ENCODE results near the gene ALLC.

ALLC gene

GRCh38 chr2:3729786-3730185 lies 71.8 kb downstream of the ALLC start:
- Histone ChIP-seq H2BK120ac (ENCODE audit: low read depth, low read length) (no peak overlapping the region), H3K23ac (ENCODE audit: low read length) (no peak overlapping the region), H2BK5ac (ENCODE audit: low read length) (no peak overlapping the region), H2BK15ac (replicated peaks; ENCODE audit: low read depth) (no peak overlapping the region), H3K56ac (ENCODE audit: low read length) (no peak overlapping the region), H4K8ac (ENCODE audit: low read depth, low read length) (no peak overlapping the region), H3K4me3 (ENCODE audit: low read length) (no peak overlapping the region), H3K4me2 (ENCODE audit: low read length) (no peak overlapping the region), H4K5ac (ENCODE audit: low read length) (no peak overlapping the region), H2AK5ac (ENCODE audit: low read length) (no peak overlapping the region), H3K79me1 (ENCODE audit: low read length) (no peaks in the 10 kb centered on the region), H3K9ac (ENCODE audit: low read length) (no peak overlapping the region), H3K18ac (ENCODE audit: low read length) (no peak overlapping the region), H3K4me1 (ENCODE audit: control insufficient read depth, low read depth, low read length) (no peaks in the 10 kb centered on the region), H3K79me2 (ENCODE audit: control insufficient read depth, insufficient read depth, low read length) (no peaks in the 10 kb centered on the region), H3K4ac (ENCODE audit: low read depth, low read length) (no peak overlapping the region), H3K27ac (ENCODE audit: low read depth, low read length) (no peak overlapping the region), H3K36me3 (ENCODE audit: control insufficient read depth, insufficient read depth, low read length) (no peaks in the 10 kb centered on the region), H3K27me3 (ENCODE audit: insufficient read depth, low read length, poor library complexity) (no peaks in the 10 kb centered on the region)
- no peak for DNase-seq
- no CpG with 5 or more reads among the region's 9 CpGs for WGBS (ENCODE audit: extremely low coverage, insufficient coverage, low lambda C conversion rate)

DNA sequence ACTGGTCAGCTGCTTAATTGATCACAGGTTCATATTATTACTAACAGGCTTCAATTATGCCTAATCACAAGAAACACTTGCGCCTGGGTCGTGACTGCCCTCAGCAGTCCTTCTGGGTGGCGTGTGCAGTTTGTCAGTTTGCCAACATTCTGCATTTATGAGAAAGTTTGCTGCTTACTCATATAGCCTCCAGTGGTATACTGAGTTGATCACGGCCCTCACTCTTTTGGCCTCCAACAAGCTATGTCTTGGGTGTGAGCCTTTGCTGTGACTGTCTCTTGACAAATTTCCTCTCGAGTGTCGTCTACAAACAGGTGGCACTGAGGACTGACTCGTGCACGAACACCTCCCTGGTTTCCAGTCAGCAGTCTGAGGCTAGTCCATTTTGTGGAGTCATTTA lies 72.6 kb downstream of the ALLC start:
- Histone ChIP-seq H4K5ac (ENCODE audit: low read length) (no peak overlapping the region), H2AK5ac (ENCODE audit: low read length) (no peak overlapping the region), H3K23ac (ENCODE audit: low read length) (no peak overlapping the region), H3K4me3 (ENCODE audit: low read length) (no peak overlapping the region), H3K79me2 (ENCODE audit: control insufficient read depth, insufficient read depth, low read length) (no peaks in the 10 kb centered on the region), H3K79me1 (ENCODE audit: low read length) (no peaks in the 10 kb centered on the region), H3K27ac (ENCODE audit: low read depth, low read length) (no peak overlapping the region), H3K18ac (ENCODE audit: low read length) (no peak overlapping the region), H2BK5ac (ENCODE audit: low read length) (no peak overlapping the region), H3K4me2 (ENCODE audit: low read length) (no peak overlapping the region), H2BK120ac (ENCODE audit: low read depth, low read length) (no peak overlapping the region), H3K27me3 (ENCODE audit: insufficient read depth, low read length, poor library complexity) (no peaks in the 10 kb centered on the region), H3K9ac (ENCODE audit: low read length) (no peak overlapping the region), H3K4ac (ENCODE audit: low read depth, low read length) (no peak overlapping the region), H3K56ac (ENCODE audit: low read length) (no peak overlapping the region), H4K8ac (ENCODE audit: low read depth, low read length) (no peak overlapping the region), H3K4me1 (ENCODE audit: control insufficient read depth, low read depth, low read length) (no peaks in the 10 kb centered on the region), H2BK15ac (replicated peaks; ENCODE audit: low read depth) (no peak overlapping the region), H3K36me3 (ENCODE audit: control insufficient read depth, insufficient read depth, low read length) (no peaks in the 10 kb centered on the region)
- no CpG with 5 or more reads among the region's 8 CpGs for WGBS (ENCODE audit: extremely low coverage, insufficient coverage, low lambda C conversion rate)
- no peak for DNase-seq

DNA sequence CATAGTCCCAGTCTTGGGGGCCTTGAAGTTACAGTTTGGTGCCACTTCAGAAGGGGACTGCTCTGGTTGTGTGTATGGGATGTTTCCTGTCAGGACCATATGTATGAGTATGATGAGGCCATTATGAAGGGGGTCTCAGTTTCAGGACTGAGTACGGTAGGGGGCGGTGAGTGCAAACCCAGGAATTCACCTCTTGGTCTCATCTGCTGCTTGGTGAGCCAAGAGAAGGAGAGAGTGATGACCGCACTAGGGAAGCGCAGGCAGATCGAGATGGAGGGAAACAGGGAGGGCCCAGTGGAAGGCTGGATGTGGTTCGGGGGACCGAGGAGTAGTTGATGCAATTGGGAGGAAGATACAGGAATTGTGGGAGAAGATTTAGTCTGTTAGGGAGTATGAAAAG lies 73.8 kb downstream of the ALLC start:
- Histone ChIP-seq H3K36me3 (ENCODE audit: control insufficient read depth, insufficient read depth, low read length) (no peaks in the 10 kb centered on the region), H4K5ac (ENCODE audit: low read length) (no peak overlapping the region), H2BK120ac (ENCODE audit: low read depth, low read length) (no peak overlapping the region), H3K9ac (ENCODE audit: low read length) (no peak overlapping the region), H2BK5ac (ENCODE audit: low read length) (no peak overlapping the region), H3K4me1 (ENCODE audit: control insufficient read depth, low read depth, low read length) (no peaks in the 10 kb centered on the region), H2BK15ac (replicated peaks; ENCODE audit: low read depth) (no peak overlapping the region), H3K79me2 (ENCODE audit: control insufficient read depth, insufficient read depth, low read length) (no peaks in the 10 kb centered on the region), H3K56ac (ENCODE audit: low read length) (no peak overlapping the region), H3K18ac (ENCODE audit: low read length) (no peak overlapping the region), H3K27me3 (ENCODE audit: insufficient read depth, low read length, poor library complexity) (no peaks in the 10 kb centered on the region), H3K4me3 (ENCODE audit: low read length) (no peak overlapping the region), H4K8ac (ENCODE audit: low read depth, low read length) (no peak overlapping the region), H3K27ac (ENCODE audit: low read depth, low read length) (no peak overlapping the region), H3K79me1 (ENCODE audit: low read length) (no peaks in the 10 kb centered on the region), H3K4ac (ENCODE audit: low read depth, low read length) (no peak overlapping the region), H2AK5ac (ENCODE audit: low read length) (no peak overlapping the region), H3K23ac (ENCODE audit: low read length) (no peak overlapping the region), H3K4me2 (ENCODE audit: low read length) (no peak overlapping the region)
- no peak for DNase-seq
- no CpG with 5 or more reads among the region's 7 CpGs for WGBS (ENCODE audit: extremely low coverage, insufficient coverage, low lambda C conversion rate)

DNA sequence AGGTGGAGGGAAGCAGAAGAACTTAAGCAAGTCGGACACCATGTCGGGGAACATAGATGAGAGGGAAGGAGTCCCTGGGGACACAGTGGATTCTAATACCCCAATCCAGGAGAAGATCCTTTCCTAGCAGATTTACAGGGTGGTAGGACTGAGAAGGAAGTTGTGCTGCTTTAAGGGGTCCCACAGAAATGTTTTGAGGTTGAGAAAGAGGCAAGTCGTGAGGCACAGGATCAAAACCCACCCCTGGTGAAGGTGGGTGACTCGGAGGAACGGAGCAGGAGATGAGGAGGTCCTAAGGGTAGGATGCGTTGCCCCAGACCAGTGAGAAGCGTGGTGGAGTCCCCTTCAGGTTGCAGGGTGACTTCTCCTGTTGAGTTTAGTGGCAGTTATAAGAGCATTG lies 78.1 kb downstream of the ALLC start:
- Histone ChIP-seq H4K5ac (ENCODE audit: low read length) (no peak overlapping the region), H3K9ac (ENCODE audit: low read length) (no peak overlapping the region), H2BK15ac (replicated peaks; ENCODE audit: low read depth) (no peak overlapping the region), H3K79me2 (ENCODE audit: control insufficient read depth, insufficient read depth, low read length) (no peaks in the 10 kb centered on the region), H3K23ac (ENCODE audit: low read length) (no peak overlapping the region), H3K4ac (ENCODE audit: low read depth, low read length) (no peak overlapping the region), H3K18ac (ENCODE audit: low read length) (no peak overlapping the region), H3K56ac (ENCODE audit: low read length) (no peak overlapping the region), H4K8ac (ENCODE audit: low read depth, low read length) (no peak overlapping the region), H3K79me1 (ENCODE audit: low read length) (no peaks in the 10 kb centered on the region), H3K4me2 (ENCODE audit: low read length) (no peak overlapping the region), H2BK5ac (ENCODE audit: low read length) (no peak overlapping the region), H3K4me1 (ENCODE audit: control insufficient read depth, low read depth, low read length) (no peaks in the 10 kb centered on the region), H2BK120ac (ENCODE audit: low read depth, low read length) (no peak overlapping the region), H3K4me3 (ENCODE audit: low read length) (no peak overlapping the region), H3K27ac (ENCODE audit: low read depth, low read length) (no peak overlapping the region), H3K36me3 (ENCODE audit: control insufficient read depth, insufficient read depth, low read length) (no peaks in the 10 kb centered on the region), H2AK5ac (ENCODE audit: low read length) (no peak overlapping the region), H3K27me3 (ENCODE audit: insufficient read depth, low read length, poor library complexity) (no peaks in the 10 kb centered on the region)
- DNase-seq = no peak
- no CpG with 5 or more reads among the region's 7 CpGs for WGBS (ENCODE audit: extremely low coverage, insufficient coverage, low lambda C conversion rate)

GRCh38 chr2:3737128-3737527 lies 79.1 kb downstream of the ALLC start:
- Histone ChIP-seq H3K36me3 (ENCODE audit: control insufficient read depth, insufficient read depth, low read length) (no peaks in the 10 kb centered on the region), H3K23ac (ENCODE audit: low read length) (no peak overlapping the region), H2AK5ac (ENCODE audit: low read length) (no peak overlapping the region), H3K56ac (ENCODE audit: low read length) (no peak overlapping the region), H2BK120ac (ENCODE audit: low read depth, low read length) (no peak overlapping the region), H3K27ac (ENCODE audit: low read depth, low read length) (no peak overlapping the region), H2BK5ac (ENCODE audit: low read length) (no peak overlapping the region), H3K79me1 (ENCODE audit: low read length) (no peaks in the 10 kb centered on the region), H3K27me3 (ENCODE audit: insufficient read depth, low read length, poor library complexity) (no peaks in the 10 kb centered on the region), H4K8ac (ENCODE audit: low read depth, low read length) (no peak overlapping the region), H3K9ac (ENCODE audit: low read length) (no peak overlapping the region), H3K4me2 (ENCODE audit: low read length) (no peak overlapping the region), H3K4ac (ENCODE audit: low read depth, low read length) (no peak overlapping the region), H3K4me3 (ENCODE audit: low read length) (no peak overlapping the region), H3K79me2 (ENCODE audit: control insufficient read depth, insufficient read depth, low read length) (no peaks in the 10 kb centered on the region), H2BK15ac (replicated peaks; ENCODE audit: low read depth) (no peak overlapping the region), H3K18ac (ENCODE audit: low read length) (no peak overlapping the region), H3K4me1 (ENCODE audit: control insufficient read depth, low read depth, low read length) (no peaks in the 10 kb centered on the region), H4K5ac (ENCODE audit: low read length) (no peak overlapping the region)
- WGBS (ENCODE audit: extremely low coverage, insufficient coverage, low lambda C conversion rate) = no CpG with 5 or more reads among the region's 9 CpGs
- no peak for DNase-seq

DNA sequence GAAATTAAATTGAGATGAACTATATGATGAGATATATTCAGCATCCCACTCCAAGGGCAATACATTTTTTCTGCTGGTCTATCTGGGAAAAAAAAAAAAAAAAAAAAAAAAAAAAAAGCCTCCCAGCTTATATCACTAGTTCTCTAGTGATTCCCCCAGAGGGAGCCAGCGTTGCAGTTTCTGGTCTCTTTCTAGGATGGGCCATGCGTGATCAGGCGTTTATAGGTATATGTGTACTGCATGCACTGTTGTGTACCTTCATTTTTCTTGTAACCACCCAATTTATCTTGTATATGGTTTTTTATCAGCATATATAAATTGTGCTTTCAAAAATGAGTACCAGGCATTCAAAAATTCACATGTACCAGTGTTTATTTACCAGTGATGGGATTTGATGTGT lies 80.5 kb downstream of the ALLC start:
- Histone ChIP-seq H3K4me3 (ENCODE audit: low read length) (no peak overlapping the region), H2BK5ac (ENCODE audit: low read length) (no peak overlapping the region)

More for the DNA sequence above, 80.5 kb downstream of the ALLC start:
- no peaks in the 10 kb centered on the region for H3K79me2 ChIP-seq (ENCODE audit: control insufficient read depth, insufficient read depth, low read length)
- H2BK15ac ChIP-seq (replicated peaks; ENCODE audit: low read depth) = no peak overlapping the region
- no peak overlapping the region for H3K23ac ChIP-seq (ENCODE audit: low read length)
- no peaks in the 10 kb centered on the region for H3K36me3 ChIP-seq (ENCODE audit: control insufficient read depth, insufficient read depth, low read length)
- no peaks in the 10 kb centered on the region for H3K27me3 ChIP-seq (ENCODE audit: insufficient read depth, low read length, poor library complexity)
- no peak overlapping the region for H3K27ac ChIP-seq (ENCODE audit: low read depth, low read length)
- H3K4me2 ChIP-seq (ENCODE audit: low read length) = no peak overlapping the region
- H3K56ac ChIP-seq (ENCODE audit: low read length) = no peak overlapping the region
- peak; percentile 72 for DNase-seq
- H3K4ac ChIP-seq (ENCODE audit: low read depth, low read length) = no peak overlapping the region
- H3K18ac ChIP-seq (ENCODE audit: low read length) = no peak overlapping the region
- no peaks in the 10 kb centered on the region for H3K79me1 ChIP-seq (ENCODE audit: low read length)
- no peaks in the 10 kb centered on the region for H3K4me1 ChIP-seq (ENCODE audit: control insufficient read depth, low read depth, low read length)
- no CpG with 5 or more reads among the region's 3 CpGs for WGBS (ENCODE audit: extremely low coverage, insufficient coverage, low lambda C conversion rate)
- H4K8ac ChIP-seq (ENCODE audit: low read depth, low read length) = no peak overlapping the region
- H3K9ac ChIP-seq (ENCODE audit: low read length) = no peak overlapping the region
- no peak overlapping the region for H2AK5ac ChIP-seq (ENCODE audit: low read length)
- no peak overlapping the region for H2BK120ac ChIP-seq (ENCODE audit: low read depth, low read length)
- no peak overlapping the region for H4K5ac ChIP-seq (ENCODE audit: low read length)
